Tibial nerve (tissue), 3 donors: Measurements from ENCODE around the gene INKA2.

Experiments used
- CTCF ChIP-seq, 5 experiments: fragments of 200-600 bp in 3 of 5; fragments of 450-650 bp in 2 of 5; sonication (generic) in 3 of 5; IDR thresholded peaks; one replicate each; pipeline ENCODE4 v1.5.1; 2016 to 2019; ENCODE audit warnings: antibody characterized with exemption in 5 of 5, mild to moderate bottlenecking in 3 of 5, moderate library complexity in 2 of 5
- POLR2A ChIP-seq, 2 donors: fragments of 450-650 bp; IDR thresholded peaks; one replicate each; pipeline ENCODE4 v1.6.1; 2017; ENCODE audit warnings: antibody characterized with exemption in 2 of 2, mild to moderate bottlenecking in 2 of 2, moderate library complexity in 2 of 2

- TF ChIP-seq CTCF (IDR thresholded peaks at IDR 0.05) (no peak), POLR2A (IDR thresholded peaks at IDR 0.05) (no peak)
Measured at GRCh38 chr1:111731956-111732355, 7.2 kb downstream of the INKA2 start.
